ENCODE results near the gene STMP1.
"Not testable (repeated sequence)": the region's sequence is repeated elsewhere in the genome, so short reads cannot be mapped to it uniquely, and the experiment has no call there.

Gene STMP1

DNA sequence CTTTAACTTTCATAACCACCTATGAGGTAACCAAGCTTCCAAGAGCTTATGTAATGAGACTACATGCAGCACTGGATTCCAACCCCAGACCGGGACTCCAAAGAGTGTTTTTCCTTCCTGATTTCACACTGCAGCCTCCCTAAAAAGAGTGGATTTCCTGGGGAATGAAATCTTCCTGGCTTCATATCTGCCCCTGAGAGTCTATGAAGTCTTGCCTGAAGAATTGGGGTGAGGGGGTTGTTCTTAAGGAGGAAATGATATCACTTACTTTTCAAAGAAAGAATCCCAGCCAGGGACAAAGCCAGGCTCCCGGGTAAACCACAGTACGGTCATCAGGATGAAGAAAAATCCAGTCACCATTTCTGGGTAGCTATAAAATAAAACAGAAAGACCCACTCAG lies 29.7 kb downstream of the STMP1 start:
- no peaks in the 10 kb centered on the region for H3K9me3 ChIP-seq (ENCODE audit: control insufficient read depth in 5 of 5, low read length in 5 of 5)
- H3K4me3 ChIP-seq (ENCODE audit: low read depth in 1 of 5, low read length in 5 of 5), result no peak overlapping the region
- no peak overlapping the region for H3K9ac ChIP-seq (ENCODE audit: low read length in 5 of 5)
- peaks cover 15 to 31% (median 20%) of the 10 kb centered on the region in 5 donors for H3K36me3 ChIP-seq (ENCODE audit: control insufficient read depth in 5 of 5, insufficient read depth in 5 of 5, low read length in 5 of 5)
- no peaks in the 10 kb centered on the region for H3K27me3 ChIP-seq (ENCODE audit: control insufficient read depth in 5 of 5, insufficient read depth in 4 of 5, low read length in 5 of 5)
- H3K4me1 ChIP-seq (ENCODE audit: control insufficient read depth in 5 of 5, insufficient read depth in 5 of 5, low read length in 5 of 5), result peaks cover 0 to 5% (median 0%) of the 10 kb centered on the region in 5 donors
- no peak overlapping the region for H3K27ac ChIP-seq (ENCODE audit: low read depth, low read length)

DNA sequence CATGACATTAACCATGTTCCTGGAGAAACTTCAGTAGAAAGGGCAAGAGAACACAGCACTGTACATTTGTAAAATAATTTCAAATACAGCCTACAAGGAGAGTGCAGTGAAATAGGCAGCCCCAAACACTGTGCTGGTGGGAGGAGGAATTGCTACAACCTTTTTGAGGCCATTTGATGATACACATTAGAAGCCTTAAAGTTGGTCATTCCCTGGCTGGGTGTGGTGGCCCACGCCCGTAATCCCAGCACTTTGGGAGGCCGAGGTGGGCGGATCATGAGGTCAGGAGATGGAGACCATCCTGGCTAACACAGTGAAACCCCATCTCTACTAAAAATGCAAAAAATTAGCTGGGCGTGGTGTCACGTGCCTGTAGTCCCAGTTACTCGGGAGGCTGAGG lies 30.3 kb downstream of the STMP1 start:
- not testable (repeated sequence) for H3K4me1 ChIP-seq (ENCODE audit: control insufficient read depth in 5 of 5, insufficient read depth in 5 of 5, low read length in 5 of 5); H3K9ac ChIP-seq (ENCODE audit: low read length in 5 of 5); H3K4me3 ChIP-seq (ENCODE audit: low read depth in 1 of 5, low read length in 5 of 5); H3K9me3 ChIP-seq (ENCODE audit: control insufficient read depth in 5 of 5, low read length in 5 of 5); H3K27ac ChIP-seq (ENCODE audit: low read depth, low read length); H3K27me3 ChIP-seq (ENCODE audit: control insufficient read depth in 5 of 5, insufficient read depth in 4 of 5, low read length in 5 of 5)
- H3K36me3 ChIP-seq (ENCODE audit: control insufficient read depth in 5 of 5, insufficient read depth in 5 of 5, low read length in 5 of 5), result peaks cover 15 to 29% (median 20%) of the 10 kb centered on the region in 5 donors

DNA sequence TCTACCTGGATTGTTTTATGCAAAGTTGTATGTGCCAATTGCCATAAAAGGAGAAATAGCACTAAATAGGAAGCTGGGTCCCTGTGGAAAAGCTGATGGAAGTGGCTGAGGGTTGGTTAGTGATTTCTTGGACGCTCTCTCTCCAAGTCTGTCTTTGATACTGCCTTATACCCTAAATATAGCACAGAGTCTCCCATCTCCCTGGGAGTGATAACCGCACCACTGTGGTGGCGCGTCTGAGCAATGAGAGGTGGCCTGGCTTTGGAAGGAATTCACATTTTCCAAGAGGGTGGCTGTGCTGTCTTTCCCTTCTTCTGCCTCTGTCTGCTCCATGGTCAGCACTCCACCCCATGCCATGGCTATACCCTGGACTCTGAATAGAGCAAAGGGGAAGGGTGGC lies 31.2 kb downstream of the STMP1 start:
- Histone ChIP-seq H3K4me1 (ENCODE audit: control insufficient read depth in 5 of 5, insufficient read depth in 5 of 5, low read length in 5 of 5) (peaks cover 0 to 5% (median 0%) of the 10 kb centered on the region in 5 donors), H3K27me3 (ENCODE audit: control insufficient read depth in 5 of 5, insufficient read depth in 4 of 5, low read length in 5 of 5) (no peaks in the 10 kb centered on the region), H3K9ac (ENCODE audit: low read length in 5 of 5) (no peak overlapping the region), H3K36me3 (ENCODE audit: control insufficient read depth in 5 of 5, insufficient read depth in 5 of 5, low read length in 5 of 5) (peaks cover 15 to 29% (median 20%) of the 10 kb centered on the region in 5 donors), H3K4me3 (ENCODE audit: low read depth in 1 of 5, low read length in 5 of 5) (no peak overlapping the region), H3K27ac (ENCODE audit: low read depth, low read length) (no peak overlapping the region), H3K9me3 (ENCODE audit: control insufficient read depth in 5 of 5, low read length in 5 of 5) (no peaks in the 10 kb centered on the region)

- no peak overlapping the region for H3K4me3 ChIP-seq (ENCODE audit: low read depth in 1 of 5, low read length in 5 of 5)
- H3K27me3 ChIP-seq (ENCODE audit: control insufficient read depth in 5 of 5, insufficient read depth in 4 of 5, low read length in 5 of 5), result no peaks in the 10 kb centered on the region
- H3K9me3 ChIP-seq (ENCODE audit: control insufficient read depth in 5 of 5, low read length in 5 of 5), result no peaks in the 10 kb centered on the region
- H3K27ac ChIP-seq (ENCODE audit: low read depth, low read length), result no peak overlapping the region
- H3K9ac ChIP-seq (ENCODE audit: low read length in 5 of 5), result no peak overlapping the region
- H3K4me1 ChIP-seq (ENCODE audit: control insufficient read depth in 5 of 5, insufficient read depth in 5 of 5, low read length in 5 of 5), result no peaks in the 10 kb centered on the region
- peaks cover 3 to 12% (median 11%) of the 10 kb centered on the region in 5 donors for H3K36me3 ChIP-seq (ENCODE audit: control insufficient read depth in 5 of 5, insufficient read depth in 5 of 5, low read length in 5 of 5)
These were observed 35.1 kb downstream of the STMP1 start for GRCh38 chr7:135697276-135698049.

- Histone ChIP-seq H3K4me3 (ENCODE audit: low read depth in 1 of 5, low read length in 5 of 5) (no peak overlapping the region), H3K27me3 (ENCODE audit: control insufficient read depth in 5 of 5, insufficient read depth in 4 of 5, low read length in 5 of 5) (no peaks in the 10 kb centered on the region), H3K9me3 (ENCODE audit: control insufficient read depth in 5 of 5, low read length in 5 of 5) (no peaks in the 10 kb centered on the region), H3K9ac (ENCODE audit: low read length in 5 of 5) (no peak overlapping the region), H3K4me1 (ENCODE audit: control insufficient read depth in 5 of 5, insufficient read depth in 5 of 5, low read length in 5 of 5) (peaks cover 0 to 8% (median 0%) of the 10 kb centered on the region in 5 donors), H3K36me3 (ENCODE audit: control insufficient read depth in 5 of 5, insufficient read depth in 5 of 5, low read length in 5 of 5) (no peaks in the 10 kb centered on the region), H3K27ac (ENCODE audit: low read depth, low read length) (no peak overlapping the region)
These were observed 41.8 kb downstream of the STMP1 start for GRCh38 chr7:135704074-135704473.

DNA sequence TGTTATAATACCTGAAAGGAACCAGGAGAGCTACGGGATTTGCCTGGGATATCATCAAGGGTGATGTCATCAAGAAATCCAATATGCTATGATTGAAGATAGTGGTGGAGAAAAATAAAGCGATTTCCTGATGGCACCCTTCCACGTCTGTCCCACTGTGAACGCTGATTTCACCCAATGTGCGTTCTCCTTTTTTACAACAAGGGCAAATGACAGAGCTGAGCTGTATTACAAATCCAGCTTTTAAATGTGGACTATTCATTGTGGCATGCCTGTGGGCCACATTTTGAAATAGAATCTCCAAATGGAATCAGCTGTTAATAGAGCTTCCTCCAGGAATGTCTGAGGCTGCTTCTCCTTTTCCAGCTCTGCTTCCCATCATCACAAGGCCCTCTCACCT lies 42.4 kb downstream of the STMP1 start:
- Histone ChIP-seq H3K4me3 (ENCODE audit: low read depth in 1 of 5, low read length in 5 of 5) (no peak overlapping the region), H3K4me1 (ENCODE audit: control insufficient read depth in 5 of 5, insufficient read depth in 5 of 5, low read length in 5 of 5) (peaks cover 0 to 8% (median 0%) of the 10 kb centered on the region in 5 donors), H3K36me3 (ENCODE audit: control insufficient read depth in 5 of 5, insufficient read depth in 5 of 5, low read length in 5 of 5) (no peaks in the 10 kb centered on the region), H3K9me3 (ENCODE audit: control insufficient read depth in 5 of 5, low read length in 5 of 5) (no peaks in the 10 kb centered on the region), H3K27ac (ENCODE audit: low read depth, low read length) (no peak overlapping the region), H3K27me3 (ENCODE audit: control insufficient read depth in 5 of 5, insufficient read depth in 4 of 5, low read length in 5 of 5) (no peaks in the 10 kb centered on the region), H3K9ac (ENCODE audit: low read length in 5 of 5) (no peak overlapping the region)

DNA sequence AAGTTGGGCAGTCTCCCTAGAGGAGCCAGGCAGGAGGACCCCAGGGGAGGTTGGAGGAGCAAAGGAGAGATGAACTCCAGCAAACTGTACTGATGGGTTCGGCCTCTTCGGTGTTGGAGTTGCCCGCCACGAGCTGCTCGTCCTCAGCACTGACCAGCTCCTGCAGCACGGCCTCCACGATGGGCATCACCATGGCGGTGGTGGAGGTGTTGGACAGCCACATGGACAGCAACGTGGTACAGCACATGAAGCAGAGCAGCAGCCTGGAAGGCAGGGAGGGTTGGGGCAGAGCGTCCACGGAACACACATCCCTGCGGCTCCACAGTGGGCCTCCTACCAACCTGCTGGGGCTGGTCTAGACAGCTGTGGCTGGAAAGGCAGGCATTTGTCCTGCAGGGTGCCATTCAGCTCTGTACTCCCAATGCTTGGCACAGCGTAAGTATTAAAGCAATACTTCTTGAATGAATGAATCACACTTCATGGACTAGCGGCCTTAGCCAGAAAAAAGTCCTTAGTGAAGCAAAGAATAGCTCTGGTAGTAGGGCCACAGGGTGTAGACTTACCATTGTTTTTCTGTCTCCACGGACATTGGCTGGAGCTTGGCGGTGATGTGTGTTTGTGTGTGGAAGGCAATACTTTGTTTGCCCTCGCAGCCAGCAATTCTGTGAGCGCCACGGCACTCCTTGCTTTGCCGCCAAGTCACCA lies 43.9 kb downstream of the STMP1 start:
- Histone ChIP-seq H3K4me3 (ENCODE audit: low read depth in 1 of 5, low read length in 5 of 5) (no peak overlapping the region), H3K27ac (ENCODE audit: low read depth, low read length) (no peak overlapping the region), H3K4me1 (ENCODE audit: control insufficient read depth in 5 of 5, insufficient read depth in 5 of 5, low read length in 5 of 5) (peaks cover 0 to 8% (median 0%) of the 10 kb centered on the region in 5 donors), H3K36me3 (ENCODE audit: control insufficient read depth in 5 of 5, insufficient read depth in 5 of 5, low read length in 5 of 5) (no peaks in the 10 kb centered on the region), H3K9me3 (ENCODE audit: control insufficient read depth in 5 of 5, low read length in 5 of 5) (no peaks in the 10 kb centered on the region), H3K9ac (ENCODE audit: low read length in 5 of 5) (no peak overlapping the region), H3K27me3 (ENCODE audit: control insufficient read depth in 5 of 5, insufficient read depth in 4 of 5, low read length in 5 of 5) (no peaks in the 10 kb centered on the region)

GRCh38 chr7:135706858-135707569 lies 44.7 kb downstream of the STMP1 start:
- H3K4me3 ChIP-seq (ENCODE audit: low read depth in 1 of 5, low read length in 5 of 5), result no peak overlapping the region
- no peaks in the 10 kb centered on the region for H3K9me3 ChIP-seq (ENCODE audit: control insufficient read depth in 5 of 5, low read length in 5 of 5)
- H3K27me3 ChIP-seq (ENCODE audit: control insufficient read depth in 5 of 5, insufficient read depth in 4 of 5, low read length in 5 of 5), result no peaks in the 10 kb centered on the region
- peaks cover 0 to 9% (median 0%) of the 10 kb centered on the region in 5 donors for H3K4me1 ChIP-seq (ENCODE audit: control insufficient read depth in 5 of 5, insufficient read depth in 5 of 5, low read length in 5 of 5)
- H3K27ac ChIP-seq (ENCODE audit: low read depth, low read length), result no peak overlapping the region
- no peaks in the 10 kb centered on the region for H3K36me3 ChIP-seq (ENCODE audit: control insufficient read depth in 5 of 5, insufficient read depth in 5 of 5, low read length in 5 of 5)
- no peak overlapping the region for H3K9ac ChIP-seq (ENCODE audit: low read length in 5 of 5)

DNA sequence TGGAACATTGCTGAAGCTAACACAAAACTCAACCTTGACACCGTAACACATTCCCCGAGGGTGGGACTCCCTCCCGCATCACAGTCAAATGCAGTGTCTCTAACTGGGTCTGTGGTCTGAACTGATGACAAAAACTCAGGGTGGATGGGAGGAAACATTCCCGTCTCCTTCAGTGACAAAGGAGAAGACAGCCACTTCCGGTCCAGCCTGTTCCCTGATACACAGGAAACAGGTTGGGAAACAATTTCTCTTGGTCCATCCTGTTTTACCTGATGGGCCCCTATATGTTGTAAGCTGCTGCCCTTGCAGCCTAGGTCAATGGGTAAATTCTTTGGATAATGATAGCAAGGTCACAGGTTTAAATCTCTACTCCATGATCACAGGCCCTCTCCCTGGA lies 45.3 kb downstream of the STMP1 start:
- no peak overlapping the region for H3K9ac ChIP-seq (ENCODE audit: low read length in 5 of 5)
- H3K27me3 ChIP-seq (ENCODE audit: control insufficient read depth in 5 of 5, insufficient read depth in 4 of 5, low read length in 5 of 5), result no peaks in the 10 kb centered on the region
- no peaks in the 10 kb centered on the region for H3K36me3 ChIP-seq (ENCODE audit: control insufficient read depth in 5 of 5, insufficient read depth in 5 of 5, low read length in 5 of 5)
- H3K27ac ChIP-seq (ENCODE audit: low read depth, low read length), result no peak overlapping the region
- no peaks in the 10 kb centered on the region for H3K9me3 ChIP-seq (ENCODE audit: control insufficient read depth in 5 of 5, low read length in 5 of 5)
- H3K4me3 ChIP-seq (ENCODE audit: low read depth in 1 of 5, low read length in 5 of 5), result no peak overlapping the region
- H3K4me1 ChIP-seq (ENCODE audit: control insufficient read depth in 5 of 5, insufficient read depth in 5 of 5, low read length in 5 of 5), result peaks cover 0 to 14% (median under 1%) of the 10 kb centered on the region in 5 donors

DNA sequence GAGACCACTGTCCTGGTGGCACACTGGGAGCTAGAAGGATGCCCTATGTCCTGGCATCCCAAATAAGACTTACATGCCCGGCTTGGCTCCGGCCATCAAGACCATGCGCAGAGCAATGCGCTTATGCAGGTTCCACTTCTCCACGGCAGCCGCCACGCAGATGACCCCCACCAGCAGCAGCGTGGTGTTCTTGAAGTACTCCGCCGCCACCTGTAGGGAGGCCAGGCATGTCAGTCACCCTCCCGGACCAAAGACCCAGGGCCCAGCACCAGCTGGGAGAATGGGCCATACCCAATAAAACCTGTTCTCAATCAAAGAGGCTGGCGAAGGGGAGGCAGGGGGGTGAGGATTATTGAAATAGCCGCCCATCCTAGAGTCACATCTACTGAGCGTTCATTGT lies 45.7 kb downstream of the STMP1 start:
- Histone ChIP-seq H3K27me3 (ENCODE audit: control insufficient read depth in 5 of 5, insufficient read depth in 4 of 5, low read length in 5 of 5) (no peaks in the 10 kb centered on the region), H3K27ac (ENCODE audit: low read depth, low read length) (no peak overlapping the region), H3K36me3 (ENCODE audit: control insufficient read depth in 5 of 5, insufficient read depth in 5 of 5, low read length in 5 of 5) (no peaks in the 10 kb centered on the region), H3K9me3 (ENCODE audit: control insufficient read depth in 5 of 5, low read length in 5 of 5) (no peaks in the 10 kb centered on the region), H3K4me1 (ENCODE audit: control insufficient read depth in 5 of 5, insufficient read depth in 5 of 5, low read length in 5 of 5) (peaks cover 0 to 19% (median 3%) of the 10 kb centered on the region in 5 donors), H3K9ac (ENCODE audit: low read length in 5 of 5) (no peak overlapping the region), H3K4me3 (ENCODE audit: low read depth in 1 of 5, low read length in 5 of 5) (no peak overlapping the region)
